Activated CD8-positive, alpha-beta T cell treated with anti-CD3 and anti-CD28 coated beads for 36 hours (primary cell): ENCODE results near the gene IFNAR1. TPM values are rescaled to one million over a fixed set of nuclear protein-coding genes. Genes with fewer than 3 reads are reported as not detected.

ENCODE experiments used
- ATAC-seq: fragments of 200-7000 bp; cut with Tn5 transposase; one replicate; pipeline ENCODE4 v1.10.0; 2021; ENCODE audit warnings: mild to moderate bottlenecking, moderate library complexity
- CTCF ChIA-PET: fragments of 350-600 bp; sonication (Branson Sonifier 250); formaldehyde crosslinking; loops from one replicate; lab custom pipeline; 2021; ENCODE audit warnings: antibody characterized with exemption; lab: Charles Lee
- POLR2A ChIA-PET: fragments of 350-600 bp; sonication (Branson Sonifier 250); formaldehyde crosslinking; loops from one replicate; lab custom pipeline; 2021; ENCODE audit warnings: antibody characterized with exemption; lab: Charles Lee
- DNase-seq: peaks from one replicate; pipeline ENCODE4 v3.0.0-alpha.2; 2020
- H3K27ac Mint-ChIP-seq: one replicate; pipeline ENCODE4 v1.8.0; 2021; ENCODE audit warnings: mild to moderate bottlenecking, mixed read lengths
- H3K27me3 Mint-ChIP-seq: one replicate; pipeline ENCODE4 v1.8.0; 2021; ENCODE audit warnings: mixed read lengths
- H3K36me3 Mint-ChIP-seq: one replicate; pipeline ENCODE4 v1.8.0; 2021; ENCODE audit warnings: low read depth, mixed read lengths
- H3K4me1 Mint-ChIP-seq: one replicate; pipeline ENCODE4 v1.8.0; 2021; ENCODE audit warnings: low read depth, mixed read lengths
- H3K4me3 Mint-ChIP-seq: one replicate; pipeline ENCODE4 v1.8.0; 2021; ENCODE audit warnings: mild to moderate bottlenecking, moderate library complexity, mixed read lengths
- H3K9me3 Mint-ChIP-seq: one replicate; pipeline ENCODE4 v1.8.0; 2021; ENCODE audit warnings: mixed read lengths
- intact Hi-C: fragments of 100-400 bp; cut with micrococcal nuclease; formaldehyde crosslinking; loops from one replicate; pipeline ENCODE4 v1.10.0; 2022
- total RNA-seq, 2 experiments: library from RNA; stranded (reverse); gene quantifications; one replicate each; pipeline ENCODE4 v1.2.3, GENCODE V29; 2021
- TF ChIP-seq, protein P1 (sequence below): fragments of 200-600 bp; IDR thresholded peaks from one replicate; pipeline ENCODE4 v1.8.0; 2022; ENCODE audit warnings: antibody characterized with exemption, mild to moderate bottlenecking

IFNAR1 gene
- total RNA-seq, 2 experiments from 2014 or later, result 25.6 to 30.3 TPM

DNA sequence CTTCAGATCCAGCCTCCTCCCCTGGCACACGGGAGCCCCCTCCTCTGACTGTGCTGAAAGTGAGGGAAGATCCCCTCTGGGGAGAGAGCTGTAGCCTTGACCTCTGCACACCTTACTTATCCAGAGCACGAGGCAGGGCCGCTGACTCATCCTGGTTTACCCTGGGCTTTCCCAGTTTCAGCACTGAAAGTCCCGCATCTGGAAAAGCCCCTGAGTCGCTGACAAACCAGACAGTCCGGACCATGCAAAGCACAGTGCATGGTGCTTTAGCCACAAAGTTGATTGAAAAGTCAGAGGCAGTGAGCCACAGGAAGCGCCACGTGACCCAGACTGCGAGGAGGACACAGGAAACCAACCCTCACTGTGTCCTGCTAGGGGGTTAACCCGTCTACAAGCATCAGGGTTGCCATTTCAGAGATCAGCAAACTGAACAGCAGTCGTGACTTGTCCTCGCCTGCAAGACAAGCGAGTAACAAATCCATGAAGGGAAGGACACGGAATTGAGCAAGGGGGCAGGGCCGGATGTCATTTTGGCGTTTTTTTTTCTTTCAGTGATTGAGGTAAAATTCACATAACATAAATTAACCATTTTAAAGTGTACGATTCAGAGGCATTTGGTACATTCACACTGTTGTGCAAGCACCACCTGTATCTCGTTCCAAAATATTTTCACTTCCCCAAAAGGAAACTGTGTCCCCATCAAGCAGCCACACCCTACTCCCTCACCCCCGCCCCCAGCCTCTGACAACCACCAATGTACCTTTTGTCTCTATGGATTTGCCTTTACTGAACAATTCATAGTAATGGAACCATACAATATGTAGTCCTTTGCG lies 58.5 kb downstream of the IFNAR1 start:
- H3K4me3 Mint-ChIP-seq, result peak overlapping the region; percentile 59
- DNase-seq (peak; percentile 95), ATAC-seq (peak; percentile 67)
- H3K9me3 Mint-ChIP-seq, result no peaks in the 10 kb centered on the region
- peaks cover 7% of the 10 kb centered on the region for H3K27me3 Mint-ChIP-seq
- POLR2A ChIA-PET, result interaction anchor here (0.6 to 2.4 kb wide), 4 partner anchors 14 to 454 kb away, joined by 3 to 10 read pairs (median 3); no protein-coding TSS in a partner anchor
- intact Hi-C loops, result loop anchor here (5.0 kb wide), 2 partner anchors 56 to 146 kb away; no protein-coding TSS in a partner anchor
- peaks cover 63% of the 10 kb centered on the region for H3K4me1 Mint-ChIP-seq
- H3K36me3 Mint-ChIP-seq, result no peaks in the 10 kb centered on the region
- TF ChIP-seq, protein P1, sequence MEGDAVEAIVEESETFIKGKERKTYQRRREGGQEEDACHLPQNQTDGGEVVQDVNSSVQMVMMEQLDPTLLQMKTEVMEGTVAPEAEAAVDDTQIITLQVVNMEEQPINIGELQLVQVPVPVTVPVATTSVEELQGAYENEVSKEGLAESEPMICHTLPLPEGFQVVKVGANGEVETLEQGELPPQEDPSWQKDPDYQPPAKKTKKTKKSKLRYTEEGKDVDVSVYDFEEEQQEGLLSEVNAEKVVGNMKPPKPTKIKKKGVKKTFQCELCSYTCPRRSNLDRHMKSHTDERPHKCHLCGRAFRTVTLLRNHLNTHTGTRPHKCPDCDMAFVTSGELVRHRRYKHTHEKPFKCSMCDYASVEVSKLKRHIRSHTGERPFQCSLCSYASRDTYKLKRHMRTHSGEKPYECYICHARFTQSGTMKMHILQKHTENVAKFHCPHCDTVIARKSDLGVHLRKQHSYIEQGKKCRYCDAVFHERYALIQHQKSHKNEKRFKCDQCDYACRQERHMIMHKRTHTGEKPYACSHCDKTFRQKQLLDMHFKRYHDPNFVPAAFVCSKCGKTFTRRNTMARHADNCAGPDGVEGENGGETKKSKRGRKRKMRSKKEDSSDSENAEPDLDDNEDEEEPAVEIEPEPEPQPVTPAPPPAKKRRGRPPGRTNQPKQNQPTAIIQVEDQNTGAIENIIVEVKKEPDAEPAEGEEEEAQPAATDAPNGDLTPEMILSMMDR, result no peak
- CTCF ChIA-PET, result interaction anchor here (0.8 to 1.7 kb wide), 2 partner anchors 57 to 79 kb away, joined by 3 to 4 read pairs; no protein-coding TSS in a partner anchor
- peak overlapping the region; percentile 74 for H3K27ac Mint-ChIP-seq

DNA sequence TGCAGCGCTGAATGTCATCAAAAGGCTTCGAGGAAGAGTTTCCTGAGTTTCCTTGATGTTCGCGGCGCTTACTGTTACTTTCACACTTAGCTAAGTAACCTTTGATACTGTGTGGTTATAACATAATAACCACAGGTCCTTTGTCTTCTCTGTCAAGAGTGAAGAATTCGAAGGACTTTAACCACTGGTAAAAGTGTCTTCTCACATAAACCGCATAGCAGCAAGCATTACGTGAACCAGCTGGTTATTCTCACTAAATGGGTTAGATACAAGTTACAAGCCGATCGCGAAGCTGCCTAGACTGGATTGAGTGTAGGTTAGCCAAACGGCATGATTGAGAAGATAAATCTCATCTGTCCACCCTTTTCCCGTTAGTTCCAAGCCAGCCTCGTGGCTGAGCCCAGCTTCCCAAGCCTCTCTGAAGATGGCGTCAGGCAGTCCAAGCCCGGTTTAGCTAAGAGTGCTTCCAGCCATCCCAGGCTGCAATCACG lies 60.1 kb downstream of the IFNAR1 start:
- peak overlapping the region; percentile 55 for H3K27ac Mint-ChIP-seq
- peak overlapping the region; percentile 43 for H3K4me3 Mint-ChIP-seq

DNA sequence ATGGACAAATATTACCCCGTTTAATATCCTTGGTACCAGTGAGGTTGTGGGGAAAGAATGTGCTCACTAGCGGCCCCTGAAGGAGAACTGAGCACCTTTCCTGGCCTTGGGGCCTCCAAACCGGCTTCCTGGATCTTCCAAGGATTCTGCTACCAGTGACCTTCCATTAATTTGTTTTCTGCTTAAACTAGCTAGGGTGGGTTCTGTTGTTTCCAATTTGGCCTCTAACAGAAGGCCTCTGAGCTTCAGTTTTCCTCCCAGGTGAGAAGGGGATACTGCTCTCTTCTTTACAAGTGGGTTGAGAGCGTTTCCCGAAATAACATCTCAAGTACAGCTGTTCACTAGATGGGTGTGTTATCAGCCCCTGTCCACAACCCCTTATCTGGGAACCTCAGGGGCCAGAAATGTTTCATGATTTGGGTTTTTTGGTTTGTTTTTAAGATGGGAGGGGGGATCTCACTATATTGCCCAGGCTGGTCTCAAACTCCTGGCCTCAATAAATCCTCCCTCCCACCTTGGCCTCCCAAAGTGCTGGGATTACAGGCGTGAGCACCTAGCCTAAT lies 61.5 kb downstream of the IFNAR1 start:
- DNase-seq, result no peak

More for the DNA sequence above, 60.1 kb downstream of the IFNAR1 start:
- Mint-ChIP-seq H3K36me3 (no peaks in the 10 kb centered on the region), H3K4me1 (peaks cover 54% of the 10 kb centered on the region), H3K9me3 (no peaks in the 10 kb centered on the region), H3K27me3 (peaks cover 15% of the 10 kb centered on the region)
- ChIA-PET POLR2A (interaction anchor here (0.6 to 2.4 kb wide), 12 partner anchors 8 to 653 kb away, joined by 3 to 10 read pairs (median 4); partner anchors contain the start of genes GART, IFNGR2, IL10RB and TMEM50B), CTCF (interaction anchor here (0.8 to 3.0 kb wide), 20 partner anchors 9 to 444 kb away, joined by 3 to 29 read pairs (median 4); partner anchors contain the start of gene TMEM50B)
- TF ChIP-seq, protein P1, result no peak
- DNase-seq, result peak; percentile 68
- peak; percentile 18 for ATAC-seq
- intact Hi-C loops, result loop anchor here (2.0 to 5.0 kb wide), 3 partner anchors 50 to 148 kb away; no protein-coding TSS in a partner anchor

DNA sequence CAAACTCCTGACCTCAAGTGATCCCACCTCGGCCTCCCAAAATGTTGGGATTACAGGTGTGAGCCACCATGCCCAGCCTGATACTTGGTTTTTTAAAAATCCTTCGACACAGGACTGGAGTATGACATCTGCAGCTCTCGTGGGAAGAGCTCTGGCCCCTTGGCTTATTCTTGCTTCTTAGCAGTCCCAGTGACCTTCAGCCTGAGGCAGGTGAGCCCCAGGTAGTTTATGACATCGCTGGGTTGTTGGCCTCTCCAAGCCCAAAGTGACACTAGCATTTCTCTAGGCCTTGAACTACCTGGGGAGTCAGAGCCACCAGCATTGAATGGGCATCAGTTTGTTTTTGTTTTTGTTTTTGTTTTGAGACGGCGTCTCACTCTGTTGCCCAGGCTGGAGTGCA lies 62.5 kb downstream of the IFNAR1 start:
- POLR2A ChIA-PET, result no interaction called here
- Mint-ChIP-seq H3K27ac (no peak overlapping the region), H3K27me3 (peaks cover 24% of the 10 kb centered on the region), H3K4me3 (no peak overlapping the region), H3K9me3 (no peaks in the 10 kb centered on the region), H3K36me3 (no peaks in the 10 kb centered on the region), H3K4me1 (peaks cover 32% of the 10 kb centered on the region)
- intact Hi-C loops, result no loop called here
- ATAC-seq, result no peak
- TF ChIP-seq, protein P1, result no peak
- CTCF ChIA-PET, result interaction anchor here (0.7 to 3.3 kb wide), 4 partner anchors 9 to 39 kb away, joined by 3 to 12 read pairs (median 4); no protein-coding TSS in a partner anchor
- no peak for DNase-seq

More for the DNA sequence above, 61.5 kb downstream of the IFNAR1 start:
- ATAC-seq, result no peak
- ChIA-PET POLR2A (interaction anchor here (1.3 to 2.4 kb wide), 3 partner anchors 10 to 94 kb away, joined by 4 to 10 read pairs (median 5); partner anchors contain the start of gene TMEM50B), CTCF (interaction anchor here (0.8 to 3.0 kb wide), 7 partner anchors 8 to 58 kb away, joined by 3 to 29 read pairs (median 6); no protein-coding TSS in a partner anchor)
- Mint-ChIP-seq H3K4me3 (no peak overlapping the region), H3K4me1 (peaks cover 40% of the 10 kb centered on the region), H3K9me3 (no peaks in the 10 kb centered on the region), H3K27ac (no peak overlapping the region), H3K36me3 (no peaks in the 10 kb centered on the region), H3K27me3 (peaks cover 21% of the 10 kb centered on the region)
- TF ChIP-seq, protein P1, result peak; percentile 23
- intact Hi-C loops, result no loop called here
